NCI-H187 treated with DMSO at 0.1 percent for 48 hours (cell line): ENCODE results near the gene GOLGA2.

Experiments used
- DNase-seq: peaks from one replicate; lab custom pipeline; 2025; lab: John Stamatoyannopoulos, UW

Gene GOLGA2

GRCh38 chr9:128213746-128214497 is 61.9 kb downstream of the GOLGA2 start:
- DNase-seq = no peak

- DNase-seq = no peak
Measured at GRCh38 chr9:128211981-128212281, 63.9 kb downstream of the GOLGA2 start.

GRCh38 chr9:128211186-128211980 is 64.4 kb downstream of the GOLGA2 start:
- DNase-seq = no peak

- DNase-seq = no peak
Measured at GRCh38 chr9:128208946-128209669, 66.7 kb downstream of the GOLGA2 start.

- no peak for DNase-seq
Measured at GRCh38 chr9:128208386-128208785, 67.4 kb downstream of the GOLGA2 start.

GRCh38 chr9:128206916-128207910 is 68.6 kb downstream of the GOLGA2 start:
- DNase-seq = no peak

GRCh38 chr9:128206484-128206883 is 69.3 kb downstream of the GOLGA2 start:
- DNase-seq = no peak
